HG02763 (cell line): Measurements from ENCODE around the gene TUBGCP6.
"Not testable (repeated sequence)": the region's sequence is repeated elsewhere in the genome, so short reads cannot be mapped to it uniquely, and the experiment has no call there.

ENCODE experiments used
- ATAC-seq: cut with Tn5 transposase; IDR thresholded peaks from one replicate; pipeline ENCODE4 v1.9.1; 2021; ENCODE audit warnings: mild to moderate bottlenecking, moderate library complexity; ENCODE audit not compliant: unreplicated experiment

TUBGCP6 gene

GRCh38 chr22:50170453-50171318 is 74.1 kb downstream of the TUBGCP6 start, which contains the start of gene PANX2:
Gene PANX2, plus strand, starts transcription at chr22:50170731. Its CDS starts 0 bp downstream, at chr22:50170731.
- no peak for ATAC-seq

DNA sequence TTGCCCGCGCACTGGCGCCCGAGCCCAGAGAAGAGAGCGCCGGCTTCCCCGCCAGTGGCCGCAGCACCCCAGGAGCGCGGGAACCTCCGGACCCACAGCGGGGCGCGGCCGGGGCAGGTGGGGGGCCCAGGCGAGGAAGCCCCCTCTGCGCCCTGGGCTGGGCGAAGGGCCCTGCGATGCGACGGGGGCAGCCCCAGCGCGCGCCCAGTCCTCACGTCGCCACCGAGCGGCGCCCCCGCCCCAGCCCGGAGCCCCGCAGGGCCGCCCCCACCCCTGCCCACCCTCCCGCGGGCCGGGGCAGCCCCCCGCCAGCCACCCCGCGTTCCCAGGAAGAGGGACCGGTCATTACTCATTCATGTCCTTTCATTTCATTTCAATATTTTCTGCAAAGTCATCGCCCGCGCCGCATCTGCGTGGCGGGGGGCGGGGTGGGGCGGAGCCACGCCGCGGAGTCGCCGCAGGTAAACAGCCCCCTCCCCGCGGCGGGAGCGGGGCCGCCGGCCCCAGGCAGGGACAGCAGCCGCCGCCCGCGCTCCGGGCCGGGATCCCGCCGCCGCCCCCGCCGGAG is 75.0 kb downstream of the TUBGCP6 start:
- ATAC-seq: no peak

GRCh38 chr22:50169181-50169759 is 75.6 kb downstream of the TUBGCP6 start:
- no peak for ATAC-seq

- ATAC-seq: not testable (repeated sequence)
These were observed 76.2 kb downstream of the TUBGCP6 start for GRCh38 chr22:50168490-50169180.

- no peak for ATAC-seq
These were observed 76.9 kb downstream of the TUBGCP6 start for GRCh38 chr22:50167689-50168489.
